Neural progenitor cell (in vitro differentiated cells): ENCODE measurements around the gene PAK4.

Experiments used
- CTCF ChIP-seq: fragments of 200-600 bp; sonication (generic); IDR thresholded peaks from 2 replicates; pipeline ENCODE4 v1.5.1; 2017; ENCODE audit warnings: antibody characterized with exemption, mild to moderate bottlenecking
- EZH2 ChIP-seq: fragments of 200-600 bp; sonication (generic); IDR thresholded peaks from 2 replicates; pipeline ENCODE4 v1.6.1; 2017; ENCODE audit warnings: antibody characterized with exemption, mild to moderate bottlenecking, moderate library complexity
- EZH2phosphoT487 ChIP-seq: fragments of 200-600 bp; sonication (generic); IDR thresholded peaks from 2 replicates; pipeline ENCODE4 v1.6.1; 2017; ENCODE audit warnings: antibody characterized with exemption

GRCh38 chr19:39082167-39082566 lies 43.4 kb upstream of the PAK4 start:
- TF ChIP-seq EZH2 (no peak), CTCF (no peak), EZH2phosphoT487 (no peak)
